HepG2 (cell line): Measurements from ENCODE around the gene CASD1.

ENCODE experiments used
- ELF4 ChIP-seq: sonication (generic); formaldehyde crosslinking; IDR thresholded peaks from 2 replicates; pipeline ENCODE4 v1.5.0; 2020; ENCODE audit warnings: missing genetic modification reagents, mild to moderate bottlenecking, moderate library complexity, borderline replicate concordance
- EP300 ChIP-seq, 3 experiments: sonication (generic) in 1 of 3; formaldehyde crosslinking in 1 of 3; IDR thresholded peaks; 2 replicates each; pipeline versions ENCODE4 v1.5.1 to v1.6.1; 2011 to 2020; ENCODE audit warnings: low read depth in 2 of 3, low read length in 2 of 3, borderline replicate concordance in 1 of 3, improper control_type of control experiment in 1 of 3, mild to moderate bottlenecking in 1 of 3, missing genetic modification reagents in 1 of 3, moderate library complexity in 1 of 3
- SP5 ChIP-seq: IDR thresholded peaks from 2 replicates; pipeline ENCODE4 v1.6.1; 2016; ENCODE audit warnings: low read depth, borderline replicate concordance
- TF ChIP-seq, protein P1 (sequence below): sonication (generic); formaldehyde crosslinking; IDR thresholded peaks from 2 replicates; pipeline ENCODE4 v1.5.0; 2020; ENCODE audit warnings: mild to moderate bottlenecking, missing genetic modification reagents, moderate library complexity

DNA sequence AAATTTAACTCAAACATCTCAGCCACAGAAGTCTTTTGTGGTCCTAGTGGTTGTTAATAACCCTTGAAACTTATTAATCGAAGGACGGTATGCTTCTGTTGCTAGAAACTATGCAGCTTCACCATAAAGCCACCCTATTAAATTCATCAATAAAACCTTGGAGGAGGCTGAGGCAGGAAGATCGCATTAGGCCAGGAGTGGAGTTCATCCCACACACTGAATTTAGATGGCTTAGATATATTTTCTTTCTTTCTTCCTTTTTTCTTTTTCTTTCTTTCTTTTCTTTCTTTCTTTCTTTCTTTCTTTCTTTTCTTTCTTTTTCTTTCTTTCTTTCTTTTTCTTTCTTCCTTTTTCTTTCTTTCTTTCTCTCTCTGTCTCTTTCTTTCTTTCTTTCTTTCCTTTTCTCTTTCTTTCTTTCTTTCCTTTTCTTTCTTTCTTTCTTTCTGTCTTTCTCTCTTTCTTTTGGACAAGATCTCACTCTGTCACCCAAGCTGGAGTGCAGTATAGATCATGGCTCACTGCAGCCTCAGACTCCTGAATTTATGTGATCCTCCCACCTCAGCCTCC is 30.9 kb upstream of the CASD1 start:
- no peak for TF ChIP-seq SP5 (CRISPR knock-in tag)
- TF ChIP-seq, protein P1, sequence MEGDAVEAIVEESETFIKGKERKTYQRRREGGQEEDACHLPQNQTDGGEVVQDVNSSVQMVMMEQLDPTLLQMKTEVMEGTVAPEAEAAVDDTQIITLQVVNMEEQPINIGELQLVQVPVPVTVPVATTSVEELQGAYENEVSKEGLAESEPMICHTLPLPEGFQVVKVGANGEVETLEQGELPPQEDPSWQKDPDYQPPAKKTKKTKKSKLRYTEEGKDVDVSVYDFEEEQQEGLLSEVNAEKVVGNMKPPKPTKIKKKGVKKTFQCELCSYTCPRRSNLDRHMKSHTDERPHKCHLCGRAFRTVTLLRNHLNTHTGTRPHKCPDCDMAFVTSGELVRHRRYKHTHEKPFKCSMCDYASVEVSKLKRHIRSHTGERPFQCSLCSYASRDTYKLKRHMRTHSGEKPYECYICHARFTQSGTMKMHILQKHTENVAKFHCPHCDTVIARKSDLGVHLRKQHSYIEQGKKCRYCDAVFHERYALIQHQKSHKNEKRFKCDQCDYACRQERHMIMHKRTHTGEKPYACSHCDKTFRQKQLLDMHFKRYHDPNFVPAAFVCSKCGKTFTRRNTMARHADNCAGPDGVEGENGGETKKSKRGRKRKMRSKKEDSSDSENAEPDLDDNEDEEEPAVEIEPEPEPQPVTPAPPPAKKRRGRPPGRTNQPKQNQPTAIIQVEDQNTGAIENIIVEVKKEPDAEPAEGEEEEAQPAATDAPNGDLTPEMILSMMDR (CRISPR knock-in tag): no peak
- no peak for TF ChIP-seq EP300 (IDR thresholded peaks at IDR 0.05; ENCODE audit: low read depth in 2 of 2, low read length in 2 of 2)
- no peak for TF ChIP-seq EP300 (CRISPR knock-in tag; IDR thresholded peaks at IDR 0.05; ENCODE audit: borderline replicate concordance)
- no peak for TF ChIP-seq ELF4
